Nephron progenitor cell (in vitro differentiated cells): ENCODE results near the gene UBE2R2.
A peak's percentile ranks its signal among the peaks of the same experiment; 100 is the strongest.

Experiments used
- DNase-seq: peaks from one replicate; pipeline ENCODE4 v3.0.0; 2021
- H3K27ac Mint-ChIP-seq: 2 replicates; pipeline ENCODE4 v1.8.0; 2021; ENCODE audit warnings: mild to moderate bottlenecking, moderate library complexity, mixed read lengths
- H3K27me3 Mint-ChIP-seq: 2 replicates; pipeline ENCODE4 v1.8.0; 2021; ENCODE audit warnings: mild to moderate bottlenecking, low read depth, mixed read lengths; ENCODE audit not compliant: poor library complexity
- H3K36me3 Mint-ChIP-seq: 2 replicates; pipeline ENCODE4 v1.8.0; 2021; ENCODE audit warnings: low read depth, mixed read lengths
- H3K4me1 Mint-ChIP-seq: 2 replicates; pipeline ENCODE4 v1.8.0; 2021; ENCODE audit warnings: mixed read lengths
- H3K4me3 Mint-ChIP-seq: 2 replicates; pipeline ENCODE4 v1.8.0; 2021; ENCODE audit warnings: mild to moderate bottlenecking, moderate library complexity, mixed read lengths
- H3K9me3 Mint-ChIP-seq: 2 replicates; pipeline ENCODE4 v1.8.0; 2021; ENCODE audit warnings: mild to moderate bottlenecking, moderate library complexity, mixed read lengths
- TF ChIP-seq, protein P1 (sequence below): fragments of 200-600 bp; sonication (generic); IDR thresholded peaks from 2 replicates; pipeline ENCODE4 v1.5.0; 2021; ENCODE audit warnings: antibody characterized with exemption

Gene UBE2R2

DNA sequence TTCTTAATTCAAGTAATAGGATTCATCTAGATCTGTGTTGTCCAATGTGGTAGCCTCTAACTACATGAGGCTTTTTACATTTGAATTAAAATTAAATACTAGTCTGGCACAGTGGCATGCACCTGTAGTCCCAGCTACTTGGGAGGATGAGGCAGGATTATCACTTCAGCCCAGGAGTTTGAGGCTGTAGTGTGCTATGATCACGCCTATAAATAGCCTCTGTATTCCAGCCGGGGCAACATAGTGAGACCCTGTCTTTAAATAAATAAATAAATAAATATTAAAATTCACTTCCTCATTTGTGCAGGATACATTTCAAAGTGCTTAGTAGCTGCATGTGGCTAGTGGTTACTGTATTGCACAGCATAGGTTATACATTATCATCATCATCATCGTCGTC lies 91.8 kb downstream of the UBE2R2 start:
- no peak overlapping the region for H3K4me3 Mint-ChIP-seq
- DNase-seq, result no peak
- no peak overlapping the region for H3K27ac Mint-ChIP-seq
- H3K9me3 Mint-ChIP-seq, result no peaks in the 10 kb centered on the region
- H3K27me3 Mint-ChIP-seq, result no peaks in the 10 kb centered on the region
- TF ChIP-seq, protein P1, sequence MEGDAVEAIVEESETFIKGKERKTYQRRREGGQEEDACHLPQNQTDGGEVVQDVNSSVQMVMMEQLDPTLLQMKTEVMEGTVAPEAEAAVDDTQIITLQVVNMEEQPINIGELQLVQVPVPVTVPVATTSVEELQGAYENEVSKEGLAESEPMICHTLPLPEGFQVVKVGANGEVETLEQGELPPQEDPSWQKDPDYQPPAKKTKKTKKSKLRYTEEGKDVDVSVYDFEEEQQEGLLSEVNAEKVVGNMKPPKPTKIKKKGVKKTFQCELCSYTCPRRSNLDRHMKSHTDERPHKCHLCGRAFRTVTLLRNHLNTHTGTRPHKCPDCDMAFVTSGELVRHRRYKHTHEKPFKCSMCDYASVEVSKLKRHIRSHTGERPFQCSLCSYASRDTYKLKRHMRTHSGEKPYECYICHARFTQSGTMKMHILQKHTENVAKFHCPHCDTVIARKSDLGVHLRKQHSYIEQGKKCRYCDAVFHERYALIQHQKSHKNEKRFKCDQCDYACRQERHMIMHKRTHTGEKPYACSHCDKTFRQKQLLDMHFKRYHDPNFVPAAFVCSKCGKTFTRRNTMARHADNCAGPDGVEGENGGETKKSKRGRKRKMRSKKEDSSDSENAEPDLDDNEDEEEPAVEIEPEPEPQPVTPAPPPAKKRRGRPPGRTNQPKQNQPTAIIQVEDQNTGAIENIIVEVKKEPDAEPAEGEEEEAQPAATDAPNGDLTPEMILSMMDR, result no peak
- no peaks in the 10 kb centered on the region for H3K4me1 Mint-ChIP-seq
- H3K36me3 Mint-ChIP-seq, result peaks cover 52% of the 10 kb centered on the region

DNA sequence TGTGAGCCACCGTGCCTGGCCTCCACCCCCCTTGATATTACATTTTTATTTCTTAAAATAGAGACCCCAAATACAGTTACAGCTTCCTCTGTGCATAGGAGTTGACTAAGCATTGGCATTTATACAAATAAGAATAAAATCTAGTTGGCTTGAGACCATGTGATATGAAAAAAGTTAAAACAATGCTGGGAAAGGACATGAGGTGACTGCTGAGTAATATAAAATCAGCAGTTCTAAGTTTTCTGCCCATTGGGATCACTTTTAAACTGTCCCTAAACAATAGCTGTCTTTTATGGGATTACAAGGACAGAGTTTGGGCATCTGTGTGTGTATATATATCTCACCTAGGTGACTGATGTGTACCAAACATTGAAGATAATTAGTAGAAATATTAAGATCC lies 96.6 kb downstream of the UBE2R2 start:
- no peak overlapping the region for H3K4me3 Mint-ChIP-seq
- peaks cover 4% of the 10 kb centered on the region for H3K4me1 Mint-ChIP-seq
- TF ChIP-seq, protein P1, result no peak
- H3K36me3 Mint-ChIP-seq, result peaks cover 72% of the 10 kb centered on the region
- H3K27ac Mint-ChIP-seq, result no peak overlapping the region
- H3K27me3 Mint-ChIP-seq, result no peaks in the 10 kb centered on the region
- DNase-seq, result no peak
- H3K9me3 Mint-ChIP-seq, result no peaks in the 10 kb centered on the region

DNA sequence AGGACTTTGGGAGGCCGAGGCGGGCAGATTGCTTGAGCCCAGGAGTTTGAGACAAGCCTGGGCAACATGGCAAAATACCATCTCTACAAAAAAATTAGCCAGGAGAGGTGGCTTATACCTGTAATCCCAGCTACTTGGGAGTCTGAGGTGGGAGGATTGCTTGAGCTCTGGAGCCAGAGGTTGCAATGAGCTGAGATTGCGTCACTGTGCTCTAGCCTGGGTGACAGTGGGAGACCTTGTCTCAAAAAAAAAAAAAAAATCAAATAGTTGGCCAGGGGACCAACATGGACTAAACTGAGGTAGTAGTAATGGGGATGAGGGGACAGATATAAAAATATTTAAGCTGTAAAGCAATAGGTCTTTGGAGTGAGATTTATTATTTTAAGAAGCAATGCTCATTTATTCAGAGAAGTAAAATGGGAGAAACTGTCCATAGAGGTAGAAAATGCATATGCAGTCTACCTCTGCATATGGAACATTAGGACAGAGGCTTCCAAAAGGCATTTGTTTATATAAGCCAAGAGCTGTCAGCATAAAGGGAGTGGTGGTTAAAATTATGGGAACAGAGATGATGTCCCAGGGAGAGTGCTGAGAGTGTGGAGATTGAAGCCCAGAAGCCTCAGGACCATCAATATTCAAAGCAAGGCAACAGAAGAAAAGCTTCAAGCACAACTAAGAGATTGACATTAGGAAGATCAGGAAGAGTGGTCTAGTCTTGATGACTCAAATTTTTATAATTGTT lies 98.1 kb downstream of the UBE2R2 start:
- TF ChIP-seq, protein P1, result no peak
- peaks cover 70% of the 10 kb centered on the region for H3K36me3 Mint-ChIP-seq
- H3K4me1 Mint-ChIP-seq, result peaks cover 4% of the 10 kb centered on the region
- H3K4me3 Mint-ChIP-seq, result no peak overlapping the region
- H3K9me3 Mint-ChIP-seq, result no peaks in the 10 kb centered on the region
- no peak for DNase-seq
- H3K27me3 Mint-ChIP-seq, result no peaks in the 10 kb centered on the region
- H3K27ac Mint-ChIP-seq, result peak overlapping the region; percentile 86

DNA sequence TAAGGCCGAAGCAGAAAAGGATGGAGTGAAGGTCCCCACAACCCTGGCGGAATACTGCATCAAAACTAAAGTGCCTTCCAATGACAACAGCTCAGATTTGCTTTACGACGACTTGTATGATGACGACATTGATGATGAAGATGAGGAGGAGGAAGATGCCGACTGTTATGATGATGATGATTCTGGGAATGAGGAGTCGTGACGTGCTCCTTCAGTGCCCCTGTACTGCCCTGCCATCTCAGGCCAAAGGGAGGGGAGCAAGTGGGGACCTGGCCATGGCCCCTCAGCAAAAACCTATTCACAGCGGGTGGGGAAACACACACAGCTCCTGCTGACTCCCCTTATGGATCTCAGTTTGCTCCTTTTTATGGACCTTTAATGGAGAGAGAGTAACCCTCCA lies 100.1 kb downstream of the UBE2R2 start:
- H3K4me3 Mint-ChIP-seq, result no peak overlapping the region
- peaks cover 4% of the 10 kb centered on the region for H3K4me1 Mint-ChIP-seq
- peaks cover 75% of the 10 kb centered on the region for H3K36me3 Mint-ChIP-seq
- H3K9me3 Mint-ChIP-seq, result no peaks in the 10 kb centered on the region
- no peaks in the 10 kb centered on the region for H3K27me3 Mint-ChIP-seq
- no peak for DNase-seq
- TF ChIP-seq, protein P1, result no peak
- H3K27ac Mint-ChIP-seq, result peak overlapping the region; percentile 73

DNA sequence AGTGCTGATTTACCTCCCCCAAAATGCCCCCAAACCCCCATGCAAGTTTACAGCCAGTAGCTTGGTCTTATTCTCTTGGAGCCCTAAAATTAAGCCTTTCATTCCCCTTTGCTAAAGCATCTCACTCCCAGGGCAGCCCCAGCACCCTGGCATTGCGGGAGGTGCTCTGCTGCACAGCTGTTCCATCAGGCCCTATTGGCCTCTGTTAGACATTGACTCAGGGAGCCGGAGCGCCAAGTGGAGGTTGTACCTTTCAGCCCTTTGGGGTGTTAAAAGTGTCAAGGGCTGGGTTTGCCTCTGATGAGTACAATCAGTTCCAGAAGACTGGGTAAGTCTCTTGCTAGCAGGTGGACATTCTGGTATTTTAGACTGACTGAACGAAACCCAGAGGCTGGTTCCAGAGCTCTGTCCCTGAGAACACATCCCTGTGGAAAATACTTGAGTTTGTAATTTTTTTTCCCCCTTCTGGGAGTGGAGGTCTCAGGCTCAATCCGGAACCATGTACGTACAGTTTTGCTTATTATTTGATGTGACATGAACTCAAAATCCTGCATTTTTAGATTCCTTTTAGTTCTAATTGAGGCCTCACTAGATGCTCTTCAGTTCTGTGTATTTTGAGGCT lies 102.4 kb downstream of the UBE2R2 start:
- H3K36me3 Mint-ChIP-seq, result peaks cover 70% of the 10 kb centered on the region
- no peak for DNase-seq
- no peaks in the 10 kb centered on the region for H3K9me3 Mint-ChIP-seq
- no peaks in the 10 kb centered on the region for H3K27me3 Mint-ChIP-seq
- H3K27ac Mint-ChIP-seq, result peak overlapping the region; percentile 97
- H3K4me1 Mint-ChIP-seq, result peaks cover 4% of the 10 kb centered on the region
- TF ChIP-seq, protein P1, result no peak
- no peak overlapping the region for H3K4me3 Mint-ChIP-seq
